Cardiac fibroblast (primary cell): ENCODE data around the gene SMYD3.
"Not testable (repeated sequence)": the region's sequence is repeated elsewhere in the genome, so short reads cannot be mapped to it uniquely, and the experiment has no call there.

ENCODE experiments used
- DNase-seq, 2 donors: peaks; one replicate each; pipeline versions ENCODE4 v3.0.0 to v3.0.0-alpha.2; 2010; ENCODE audit warnings: low read depth in 2 of 2
- H3K4me3 ChIP-seq, 2 donors: replicated peaks in 1 of 2; 1 replicate in 1 of 2; 2 replicates in 1 of 2; pipeline ENCODE4 v1.5.1; 2011; ENCODE audit warnings: low read depth in 2 of 2, low read length in 2 of 2, mild to moderate bottlenecking in 2 of 2, moderate library complexity in 1 of 2
- TF ChIP-seq, protein P1 (sequence below): IDR thresholded peaks from one replicate; pipeline ENCODE4 v1.5.1; 2011; ENCODE audit warnings: low read depth, mild to moderate bottlenecking, low read length, inconsistent platforms

SMYD3 gene

GRCh38 chr1:245953876-245954660 is 553.0 kb downstream of the SMYD3 start:
- DNase-seq: peak in 1 of 2 donors; percentile 31
- peak overlapping the region in 1 of 2 donors; percentile 32 for H3K4me3 ChIP-seq

DNA sequence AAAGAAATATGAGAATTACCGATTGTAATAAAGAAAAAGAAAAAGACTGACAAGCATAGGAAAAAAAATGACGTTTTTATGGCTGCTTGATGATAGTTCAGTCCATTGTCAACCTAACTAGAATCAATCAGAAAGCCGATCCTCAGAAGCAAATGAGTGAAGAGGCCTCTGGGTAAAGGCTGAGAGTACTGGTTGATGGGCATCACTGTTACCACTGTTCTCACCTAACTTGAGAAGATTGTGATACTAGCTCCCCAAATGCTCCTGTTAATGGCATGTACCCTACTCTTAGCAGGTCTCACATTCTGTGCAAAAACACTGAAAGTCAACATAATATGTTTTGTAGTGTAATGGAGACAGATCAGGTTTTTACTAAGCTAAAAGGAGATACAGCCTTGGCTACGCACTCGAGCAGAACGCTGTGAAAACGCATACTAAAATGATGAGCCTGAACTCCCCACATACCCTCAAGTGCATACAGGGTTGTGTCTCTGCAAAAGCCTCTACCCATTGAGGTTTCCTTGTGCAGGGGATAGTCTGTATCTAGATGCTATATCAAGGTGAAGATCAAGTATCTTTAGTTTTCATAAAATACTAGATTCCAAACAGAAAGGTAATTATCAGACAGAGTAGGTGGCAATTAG is 554.6 kb downstream of the SMYD3 start:
- TF ChIP-seq, protein P1, sequence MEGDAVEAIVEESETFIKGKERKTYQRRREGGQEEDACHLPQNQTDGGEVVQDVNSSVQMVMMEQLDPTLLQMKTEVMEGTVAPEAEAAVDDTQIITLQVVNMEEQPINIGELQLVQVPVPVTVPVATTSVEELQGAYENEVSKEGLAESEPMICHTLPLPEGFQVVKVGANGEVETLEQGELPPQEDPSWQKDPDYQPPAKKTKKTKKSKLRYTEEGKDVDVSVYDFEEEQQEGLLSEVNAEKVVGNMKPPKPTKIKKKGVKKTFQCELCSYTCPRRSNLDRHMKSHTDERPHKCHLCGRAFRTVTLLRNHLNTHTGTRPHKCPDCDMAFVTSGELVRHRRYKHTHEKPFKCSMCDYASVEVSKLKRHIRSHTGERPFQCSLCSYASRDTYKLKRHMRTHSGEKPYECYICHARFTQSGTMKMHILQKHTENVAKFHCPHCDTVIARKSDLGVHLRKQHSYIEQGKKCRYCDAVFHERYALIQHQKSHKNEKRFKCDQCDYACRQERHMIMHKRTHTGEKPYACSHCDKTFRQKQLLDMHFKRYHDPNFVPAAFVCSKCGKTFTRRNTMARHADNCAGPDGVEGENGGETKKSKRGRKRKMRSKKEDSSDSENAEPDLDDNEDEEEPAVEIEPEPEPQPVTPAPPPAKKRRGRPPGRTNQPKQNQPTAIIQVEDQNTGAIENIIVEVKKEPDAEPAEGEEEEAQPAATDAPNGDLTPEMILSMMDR: no peak
- no peak for DNase-seq
- no peak overlapping the region for H3K4me3 ChIP-seq

More at GRCh38 chr1:245953876-245954660, 553.0 kb downstream of the SMYD3 start:
- TF ChIP-seq, protein P1: no peak

GRCh38 chr1:245948786-245949185 is 558.3 kb downstream of the SMYD3 start:
- DNase-seq: no peak
- no peak overlapping the region for H3K4me3 ChIP-seq
- TF ChIP-seq, protein P1: no peak

DNA sequence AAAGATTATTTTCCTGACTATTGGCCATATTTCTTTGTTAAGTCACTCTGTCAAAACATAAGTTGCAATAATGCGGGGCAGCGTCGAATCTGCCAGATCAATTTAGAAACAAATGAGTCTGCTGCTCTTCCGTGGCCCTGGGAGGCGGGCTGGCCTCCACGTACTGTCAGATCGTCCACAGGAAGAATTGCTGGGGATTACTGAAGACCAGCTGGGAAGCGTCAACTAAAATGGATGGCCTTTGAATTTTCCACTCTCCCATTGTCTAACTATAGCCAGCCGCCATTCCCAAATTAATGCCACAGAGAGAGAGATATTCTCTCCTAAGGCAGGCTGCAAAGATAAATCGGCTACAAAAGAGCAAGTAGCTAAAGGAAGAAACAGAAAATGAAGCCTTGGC is 560.2 kb downstream of the SMYD3 start:
- no peak overlapping the region for H3K4me3 ChIP-seq
- TF ChIP-seq, protein P1: no peak
- peak; percentile 18 to 27 for DNase-seq

GRCh38 chr1:245945136-245945535 is 561.9 kb downstream of the SMYD3 start:
- not testable (repeated sequence) for DNase-seq, H3K4me3 ChIP-seq

- TF ChIP-seq, protein P1: no peak
- no peak for DNase-seq
- no peak overlapping the region for H3K4me3 ChIP-seq
Measured at GRCh38 chr1:245942856-245943255, 564.2 kb downstream of the SMYD3 start.

DNA sequence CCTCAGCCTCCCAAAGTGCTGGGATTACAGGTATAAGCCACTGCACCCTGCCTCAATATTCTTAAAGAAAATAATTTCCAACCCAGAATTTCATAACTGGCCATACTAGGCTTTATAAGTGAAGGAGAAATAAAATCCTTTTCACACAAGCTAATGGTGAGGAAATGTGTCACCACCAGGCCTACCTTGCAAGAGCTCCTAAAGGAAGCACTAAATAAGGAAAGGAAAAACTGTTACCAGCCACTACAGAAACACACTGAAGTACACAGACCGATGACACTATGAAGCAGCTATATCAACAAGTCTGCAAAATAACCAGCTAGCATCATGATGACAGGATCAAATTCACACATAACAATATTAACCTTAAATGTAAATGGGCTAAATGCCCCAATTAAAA is 565.3 kb downstream of the SMYD3 start:
- H3K4me3 ChIP-seq, DNase-seq: not testable (repeated sequence)
